Pancreas (tissue), 10 donors: Measurements from ENCODE around the gene NUP214. TPM values are rescaled to one million over a fixed set of nuclear protein-coding genes. Genes with fewer than 3 reads are reported as not detected.

Experiments used
- ATAC-seq, 4 donors: fragments of 200-7000 bp; cut with Tn5 transposase; one replicate each; pipeline versions ENCODE4 v1.8.0 to v1.9.1; 2020; ENCODE audit warnings: mild to moderate bottlenecking in 4 of 4, moderate library complexity in 4 of 4
- DNase-seq, 6 donors: peaks; one replicate each; pipeline ENCODE4 v3.0.0-alpha.2; 2020
- FAIRE-seq: peaks from 2 replicates; lab custom pipeline; 2012; peaks lifted over from hg19 to GRCh38; lab: Jason Lieb, UNC
- H3K27ac ChIP-seq, 4 donors: fragments of 200-600 bp; sonication (generic); 1 replicate in 3 of 4; 2 replicates in 1 of 4; pipeline versions ENCODE4 v1.5.0 to v1.8.0; 2020
- H3K27me3 ChIP-seq, 4 donors: fragments of 200-600 bp; one replicate each; pipeline ENCODE4 v1.8.0; 2021
- H3K36me3 ChIP-seq, 3 donors: fragments of 200-600 bp; sonication (generic) in 1 of 3; one replicate each; pipeline versions ENCODE4 v1.5.0 to v1.8.0; 2020 to 2021
- H3K4me1 ChIP-seq, 3 donors: fragments of 200-600 bp; one replicate each; pipeline ENCODE4 v1.8.0; 2021
- H3K4me3 ChIP-seq, 4 donors: fragments of 200-600 bp; sonication (generic) in 2 of 4; one replicate each; pipeline versions ENCODE4 v1.5.0 to v1.8.0; 2020 to 2021
- H3K9me3 ChIP-seq, 4 donors: fragments of 200-600 bp; one replicate each; pipeline ENCODE4 v1.8.0; 2021
- CTCF ChIP-seq, 4 donors: fragments of 200-600 bp; sonication (generic) in 3 of 4; IDR thresholded peaks; one replicate each; pipeline versions ENCODE4 v1.5.0 to v1.8.0; 2021; ENCODE audit warnings: antibody characterized with exemption in 4 of 4
- WGBS, 2 donors: extraction: QIAGEN DNeasy Blood & Tissue Kit; methylation state at CpG; one replicate each; pipeline ENCODE4 v1.1.7; 2013; 5-methylcytosine and 5-hydroxymethylcytosine counted together
- intact Hi-C, 3 donors: fragments of 100-400 bp; cut with DNase I; formaldehyde crosslinking; loops; one replicate each; pipeline versions ENCODE4 v1.11.1 to v1.14.2; 2022
- polyA plus RNA-seq, 2 donors: library from polyadenylated mRNA; stranded (reverse); fragments of 200-250 nt; gene quantifications; one replicate each; pipeline ENCODE4 v1.2.3, GENCODE V29; 2013
- total RNA-seq, 6 donors: library from RNA; stranded (reverse); fragmentation: NEBNext Ultra II Directional in 4 of 6; extraction: Animal tissue kit (Norgen Biotek cat#: 25700) in 4 of 6; gene quantifications; one replicate each; pipeline versions ENCODE4 v1.2.1 to v1.2.4, GENCODE V29; 2021 to 2023
- donor health status: healthy with polysubstance abuse.
- donor health status: DM: no; HTN: no; CAD: no; lungs with moderate emphysema.
- donor health status: DM: no; HTN: no; CAD: no.
- donor health status: control.
- donor health status: control.
- donor health status: Bipolar disorder and iron deficiency.
- donor health status: DM: yes; HTN: yes; CAD: no.
- donor health status: DM: no; HTN: no; CAD: no.
- donor health status: DM: no; HTN: no; CAD: no.
- donor health status: DM: yes; HTN: yes; CAD: no.

Gene NUP214
- total and polyA plus RNA-seq, 8 donors: 24.3 to 38.3 (median 27.8) TPM

- ATAC-seq: no peak
- Histone ChIP-seq H3K36me3 (no peaks in the 10 kb centered on the region), H3K27me3 (no peaks in the 10 kb centered on the region)
Measured at GRCh38 chr9:131092548-131093440, 32.6 kb upstream of the NUP214 start.

GRCh38 chr9:131094015-131094414, 31.4 kb upstream of the NUP214 start:
- no peaks in the 10 kb centered on the region for H3K9me3 ChIP-seq
- WGBS, 2 donors: 73 to 82% methylated on average over 5 of the region's 5 CpGs
- no peak overlapping the region for H3K27ac ChIP-seq
- DNase-seq (no peak), FAIRE-seq (no peak), ATAC-seq (no peak)
- H3K36me3 ChIP-seq: no peaks in the 10 kb centered on the region
- H3K4me1 ChIP-seq: no peaks in the 10 kb centered on the region
- intact Hi-C loops: no loop called here
- H3K27me3 ChIP-seq: no peaks in the 10 kb centered on the region
- no peak overlapping the region for H3K4me3 ChIP-seq
- TF ChIP-seq CTCF (IDR thresholded peaks at IDR 0.05): no peak

More at GRCh38 chr9:131092548-131093440, 32.6 kb upstream of the NUP214 start:
- FAIRE-seq (no peak), DNase-seq (no peak)
- Histone ChIP-seq H3K4me3 (no peak overlapping the region), H3K4me1 (no peaks in the 10 kb centered on the region), H3K27ac (no peak overlapping the region), H3K9me3 (no peaks in the 10 kb centered on the region)
- no peak for TF ChIP-seq CTCF (IDR thresholded peaks at IDR 0.05)
- intact Hi-C loops: no loop called here
- 78 to 83% methylated on average over 24 of the region's 24 CpGs for WGBS, 2 donors

- Histone ChIP-seq H3K27me3 (no peaks in the 10 kb centered on the region), H3K4me3 (no peak overlapping the region), H3K4me1 (no peaks in the 10 kb centered on the region), H3K27ac (no peak overlapping the region), H3K9me3 (no peaks in the 10 kb centered on the region), H3K36me3 (no peaks in the 10 kb centered on the region)
- no peak for TF ChIP-seq CTCF (IDR thresholded peaks at IDR 0.05)
- DNase-seq (no peak), FAIRE-seq (no peak), ATAC-seq (peak in 1 of 4 donors; percentile 6)
- intact Hi-C loops: no loop called here
- WGBS, 2 donors: 62 to 67% methylated on average over 12 of the region's 12 CpGs
Measured at GRCh38 chr9:131094622-131095021, 30.8 kb upstream of the NUP214 start.

- FAIRE-seq (no peak), DNase-seq (no peak), ATAC-seq (no peak)
- Histone ChIP-seq H3K4me3 (peak overlapping the region in 3 of 4 donors; percentile 34 to 73 (median 51)), H3K4me1 (no peaks in the 10 kb centered on the region), H3K27me3 (no peaks in the 10 kb centered on the region), H3K9me3 (no peaks in the 10 kb centered on the region), H3K27ac (no peak overlapping the region), H3K36me3 (no peaks in the 10 kb centered on the region)
- TF ChIP-seq CTCF (IDR thresholded peaks at IDR 0.05): no peak
- 32 to 34% methylated on average over 15 to 16 of the region's 16 CpGs for WGBS, 2 donors
- intact Hi-C loops: no loop called here
Measured at GRCh38 chr9:131095666-131096268, 29.6 kb upstream of the NUP214 start.
